Heart left ventricle (tissue), 13 donors: ENCODE results near the gene IFIH1.

Source experiments
- CTCF ChIP-seq, 12 donors: fragments of 200-600 bp; sonication (generic) in 4 of 12; IDR thresholded peaks; one replicate each; pipeline versions ENCODE4 v1.5.0 to v1.8.0; 2018 to 2022; ENCODE audit warnings: antibody characterized with exemption in 12 of 12, mild to moderate bottlenecking in 5 of 12
- POLR2A ChIP-seq, 2 donors: fragments of 450-650 bp; IDR thresholded peaks; one replicate each; pipeline ENCODE4 v1.6.1; 2017; ENCODE audit warnings: antibody characterized with exemption in 2 of 2, mild to moderate bottlenecking in 2 of 2, moderate library complexity in 2 of 2
- donor health status: ischemic (EF 13 %, LVEDD 7.1; RV severe dilation, severe dysfunction).
- donor health status: DM: no; HTN: yes; CAD: no.
- donor health status: DM: no; HTN: no; CAD: no.
- donor health status: ischemic (EF 25% LVEDD 6.9; RV normal size, moderate dysfunction).
- donor health status: ischemic (EF 25% LVEDD 5.7; RV mildly dilated, moderate dysfunction).
- donor health status: ischemic (EF 35%, LVEDD 5.7; RV mildly dilated, moderate dysfunction).
- donor health status: nonischemic (EF 11% LVEDD 7.7; RV severe dilation, severe dysfunction).
- donor health status: DM: yes; HTN: yes; CAD: no.
- donor health status: PGD.
- donor health status: ischemic (EF 29% LVEDD 5.4; RV normal size, mild dysfunction).
- donor health status: nonischemic (EF 23%, LVEDD 6.1; RV moderate dilation, normal function).

GRCh38 chr2:162256591-162256991, 61.9 kb downstream of the IFIH1 start:
- TF ChIP-seq CTCF (IDR thresholded peaks at IDR 0.05) (no peak), POLR2A (IDR thresholded peaks at IDR 0.05) (no peak)
